Measurements from ENCODE around the gene ISG20L2. TPM values are rescaled to one million over a fixed set of nuclear protein-coding genes. Genes with fewer than 3 reads are reported as not detected.

ISG20L2 gene
- total RNA-seq, 5 donors from 2014 or later (not counting 1 experiment from before 2014, with no cell fraction given), result 35.3 to 63.7 (median 44.3) TPM

GRCh38 chr1:156772728-156773497 is 44.3 kb upstream of the ISG20L2 start:
- H3K27ac ChIP-seq (ENCODE audit: low read length), result no peak overlapping the region
- DNase-seq, result no peak
- Mint-ChIP-seq H3K27me3 (no peaks in the 10 kb centered on the region), H3K4me1 (peaks cover 71 to 79% (median 73%) of the 10 kb centered on the region in 3 donors), H3K9me3 (no peaks in the 10 kb centered on the region), H3K36me3 (peaks cover 41% of the 10 kb centered on the region), H3K27ac (peak overlapping the region in 1 of 2 donors; percentile 65), H3K4me3 (no peak overlapping the region)
- ChIA-PET CTCF (interaction anchor here in 1 of 2 donors (1.1 kb wide), 1 partner anchor 46 kb away, joined by 3 read pairs; no protein-coding TSS in a partner anchor), POLR2A (interaction anchor here (0.9 to 1.1 kb wide), 2 partner anchors 9 to 28 kb away, joined by 4 to 6 read pairs; no protein-coding TSS in a partner anchor)
- ATAC-seq (replicated peaks in 1 of 4), result no peak
- WGBS (ENCODE audit: insufficient coverage), result 81% methylated on average over 7 of the region's 9 CpGs
- H3K9me3 ChIP-seq, result no peaks in the 10 kb centered on the region
- peaks cover 15 to 20% of the 10 kb centered on the region in 2 donors for H3K36me3 ChIP-seq (ENCODE audit: control insufficient read depth in 2 of 2, extremely low read depth in 1 of 2, insufficient read depth in 1 of 2, low read length in 1 of 2)
- H3K4me3 ChIP-seq (ENCODE audit: control insufficient read depth in 1 of 2, extremely low read depth in 1 of 2, low read length in 1 of 2), result no peak overlapping the region
- H3K4me1 ChIP-seq (ENCODE audit: control insufficient read depth in 1 of 2, extremely low read depth in 1 of 2, insufficient read depth in 2 of 2, low read length in 2 of 2), result peaks cover 30 to 39% of the 10 kb centered on the region in 2 experiments
- H3K27me3 ChIP-seq (replicated peaks in 1 of 2; ENCODE audit: control insufficient read depth in 2 of 2, extremely low read depth in 1 of 2, insufficient read depth in 2 of 2, low read length in 1 of 2), result no peaks in the 10 kb centered on the region

DNA sequence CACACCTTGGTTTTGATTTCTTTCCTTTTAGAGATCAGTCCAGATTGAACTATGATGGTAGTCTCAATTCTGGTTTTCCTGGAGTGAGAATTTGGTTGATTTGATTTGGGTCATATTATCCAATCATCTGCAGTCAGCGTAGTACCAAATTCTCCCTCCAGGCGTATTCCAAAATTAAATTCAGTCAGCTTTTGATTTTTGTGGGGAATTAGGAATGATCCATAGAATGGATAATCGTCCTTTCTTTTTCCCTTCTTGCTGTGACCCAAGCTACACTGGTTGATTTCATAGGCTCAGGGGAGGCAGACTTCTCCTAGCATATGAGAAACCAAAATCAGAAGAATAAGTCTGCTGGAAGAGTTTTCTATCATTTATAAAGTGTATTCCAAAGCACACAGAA is 43.7 kb upstream of the ISG20L2 start:
- Mint-ChIP-seq H3K9me3 (no peaks in the 10 kb centered on the region), H3K27ac (no peak overlapping the region), H3K27me3 (no peaks in the 10 kb centered on the region), H3K4me3 (no peak overlapping the region), H3K36me3 (peaks cover 38% of the 10 kb centered on the region), H3K4me1 (peaks cover 64 to 74% (median 67%) of the 10 kb centered on the region in 3 donors)
- no peaks in the 10 kb centered on the region for H3K27me3 ChIP-seq (replicated peaks in 1 of 2; ENCODE audit: control insufficient read depth in 2 of 2, extremely low read depth in 1 of 2, insufficient read depth in 2 of 2, low read length in 1 of 2)
- ChIA-PET POLR2A (interaction anchor here (0.9 to 1.1 kb wide), 3 partner anchors 9 to 29 kb away, joined by 4 to 6 read pairs (median 6); no protein-coding TSS in a partner anchor), CTCF (interaction anchor here in 1 of 2 donors (1.1 kb wide), 1 partner anchor 45 kb away, joined by 3 read pairs; no protein-coding TSS in a partner anchor)
- H3K4me3 ChIP-seq (ENCODE audit: control insufficient read depth in 1 of 2, extremely low read depth in 1 of 2, low read length in 1 of 2), result no peak overlapping the region
- no CpG with 5 or more reads among the region's 3 CpGs for WGBS (ENCODE audit: insufficient coverage)
- ATAC-seq (replicated peaks in 1 of 4) (no peak), DNase-seq (no peak)
- H3K36me3 ChIP-seq (ENCODE audit: control insufficient read depth in 2 of 2, extremely low read depth in 1 of 2, insufficient read depth in 1 of 2, low read length in 1 of 2), result peaks cover 15 to 20% of the 10 kb centered on the region in 2 donors
- no peak overlapping the region for H3K27ac ChIP-seq (ENCODE audit: low read length)
- H3K4me1 ChIP-seq (ENCODE audit: control insufficient read depth in 1 of 2, extremely low read depth in 1 of 2, insufficient read depth in 2 of 2, low read length in 2 of 2), result peaks cover 23 to 40% of the 10 kb centered on the region in 2 experiments
- H3K9me3 ChIP-seq, result no peaks in the 10 kb centered on the region

- DNase-seq (no peak), ATAC-seq (replicated peaks in 1 of 4) (no peak)
- Histone ChIP-seq H3K36me3 (ENCODE audit: control insufficient read depth in 2 of 2, extremely low read depth in 1 of 2, insufficient read depth in 1 of 2, low read length in 1 of 2) (peaks cover 15 to 20% of the 10 kb centered on the region in 2 donors), H3K27me3 (replicated peaks in 1 of 2; ENCODE audit: control insufficient read depth in 2 of 2, extremely low read depth in 1 of 2, insufficient read depth in 2 of 2, low read length in 1 of 2) (no peaks in the 10 kb centered on the region), H3K4me1 (ENCODE audit: control insufficient read depth in 1 of 2, extremely low read depth in 1 of 2, insufficient read depth in 2 of 2, low read length in 2 of 2) (peaks cover 19 to 42% of the 10 kb centered on the region in 2 experiments), H3K9me3 (no peaks in the 10 kb centered on the region), H3K27ac (ENCODE audit: low read length) (peak overlapping the region; percentile 97), H3K4me3 (ENCODE audit: control insufficient read depth in 1 of 2, extremely low read depth in 1 of 2, low read length in 1 of 2) (peak overlapping the region; percentile 93 to 96)
- POLR2A ChIA-PET, result no interaction called here
- H3K27me3 Mint-ChIP-seq, result no peaks in the 10 kb centered on the region
- CTCF ChIA-PET, result interaction anchor here in 1 of 2 donors (1.0 to 1.3 kb wide), 4 partner anchors 21 to 45 kb away, joined by 3 to 7 read pairs (median 4); partner anchors contain the start of genes ISG20L2 and METTL25B
- H3K9me3 Mint-ChIP-seq, result no peaks in the 10 kb centered on the region
- peaks cover 29% of the 10 kb centered on the region for H3K36me3 Mint-ChIP-seq
- 30% methylated on average over 5 of the region's 8 CpGs for WGBS (ENCODE audit: insufficient coverage)
- no peak overlapping the region for H3K27ac Mint-ChIP-seq
- H3K4me1 Mint-ChIP-seq, result peaks cover 48 to 56% (median 54%) of the 10 kb centered on the region in 3 donors
- H3K4me3 Mint-ChIP-seq, result no peak overlapping the region
Measured at GRCh38 chr1:156768610-156769295, 40.2 kb upstream of the ISG20L2 start.

DNA sequence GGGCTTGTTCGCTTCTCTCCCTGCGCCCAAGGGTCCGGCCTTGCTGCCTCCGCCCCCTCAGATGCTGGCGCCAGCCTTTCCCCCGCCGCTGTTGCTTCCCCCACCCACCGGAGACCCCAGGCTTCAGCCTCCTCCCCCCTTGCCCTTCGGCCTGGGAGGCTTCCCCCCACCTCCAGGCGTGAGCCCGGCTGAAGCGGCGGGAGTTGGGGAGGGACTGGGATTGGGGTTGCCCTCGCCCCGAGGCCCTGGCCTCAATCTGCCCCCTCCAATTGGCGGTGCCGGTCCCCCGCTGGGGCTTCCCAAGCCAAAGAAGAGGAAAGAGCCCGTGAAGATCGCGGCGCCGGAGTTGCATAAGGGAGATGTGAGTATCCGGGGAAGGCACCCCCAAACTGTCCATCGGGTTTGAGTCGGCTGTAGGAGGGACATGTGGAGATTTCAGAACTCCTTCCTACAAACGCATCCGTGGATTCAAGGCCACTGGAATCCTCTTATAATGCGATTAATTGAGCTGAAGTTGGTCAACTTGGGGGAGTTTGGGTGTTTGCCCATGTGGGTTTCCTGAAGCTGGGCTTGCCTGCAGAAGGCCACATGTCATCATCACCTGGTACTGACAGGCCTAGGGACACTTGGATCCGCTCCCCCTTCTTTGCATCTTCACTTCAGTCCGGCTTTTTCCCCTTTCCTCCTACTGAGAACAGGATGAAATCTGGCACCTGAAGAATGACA is 39.5 kb upstream of the ISG20L2 start:
- Histone ChIP-seq H3K27ac (ENCODE audit: low read length) (peak overlapping the region; percentile 97), H3K27me3 (replicated peaks in 1 of 2; ENCODE audit: control insufficient read depth in 2 of 2, extremely low read depth in 1 of 2, insufficient read depth in 2 of 2, low read length in 1 of 2) (no peaks in the 10 kb centered on the region), H3K4me1 (ENCODE audit: control insufficient read depth in 1 of 2, extremely low read depth in 1 of 2, insufficient read depth in 2 of 2, low read length in 2 of 2) (peaks cover 19 to 41% of the 10 kb centered on the region in 2 experiments), H3K36me3 (ENCODE audit: control insufficient read depth in 2 of 2, extremely low read depth in 1 of 2, insufficient read depth in 1 of 2, low read length in 1 of 2) (peaks cover 15 to 16% of the 10 kb centered on the region in 2 donors), H3K9me3 (no peaks in the 10 kb centered on the region), H3K4me3 (ENCODE audit: control insufficient read depth in 1 of 2, extremely low read depth in 1 of 2, low read length in 1 of 2) (peak overlapping the region; percentile 93 to 96)
- Mint-ChIP-seq H3K4me1 (peaks cover 41 to 49% (median 47%) of the 10 kb centered on the region in 3 donors), H3K36me3 (peaks cover 22% of the 10 kb centered on the region), H3K9me3 (no peaks in the 10 kb centered on the region), H3K27ac (no peak overlapping the region), H3K27me3 (no peaks in the 10 kb centered on the region), H3K4me3 (no peak overlapping the region)
- POLR2A ChIA-PET, result interaction anchor here in 1 of 2 donors (0.7 to 1.4 kb wide), 4 partner anchors 27 to 650 kb away, joined by 3 to 10 read pairs (median 5); partner anchors contain the start of genes ISG20L2, METTL25B and MRPL24
- CTCF ChIA-PET, result interaction anchor here in 1 of 2 donors (0.6 to 2.3 kb wide), 8 partner anchors 10 to 46 kb away, joined by 3 to 16 read pairs (median 7); partner anchors contain the start of genes HDGF, ISG20L2, METTL25B and MRPL24
- WGBS (ENCODE audit: insufficient coverage), result 0% methylated on average over 2 of the region's 31 CpGs
- ATAC-seq (replicated peaks in 1 of 4) (peak; percentile 1 to 4 (median 3)), DNase-seq (peak in 12 of 35 experiments; percentile 7 to 66 (median 25))

- CTCF ChIA-PET, result interaction anchor here in 1 of 2 donors (0.6 to 2.3 kb wide), 6 partner anchors 9 to 41 kb away, joined by 3 to 16 read pairs (median 8); partner anchors contain the start of genes HDGF, ISG20L2, METTL25B and MRPL24
- no peak within 1 kb of the TSS for H3K4me3 Mint-ChIP-seq
- DNase-seq (peak; percentile 92 to 100 (median 99)), ATAC-seq (replicated peaks in 1 of 4) (peak; percentile 92 to 94 (median 93))
- under 1% methylated on average over 40 of the region's 50 CpGs for WGBS (ENCODE audit: insufficient coverage)
- Histone ChIP-seq H3K27me3 (replicated peaks in 1 of 2; ENCODE audit: control insufficient read depth in 2 of 2, extremely low read depth in 1 of 2, insufficient read depth in 2 of 2, low read length in 1 of 2) (no peaks in the 10 kb centered on the region), H3K27ac (ENCODE audit: low read length) (peak within 1 kb of the TSS; percentile 97), H3K9me3 (no peaks in the 10 kb centered on the region), H3K4me3 (ENCODE audit: control insufficient read depth in 1 of 2, extremely low read depth in 1 of 2, low read length in 1 of 2) (peak within 1 kb of the TSS; percentile 93 to 96), H3K36me3 (ENCODE audit: control insufficient read depth in 2 of 2, extremely low read depth in 1 of 2, insufficient read depth in 1 of 2, low read length in 1 of 2) (peaks cover 9 to 13% of the 10 kb centered on the region in 2 donors), H3K4me1 (ENCODE audit: control insufficient read depth in 1 of 2, extremely low read depth in 1 of 2, insufficient read depth in 2 of 2, low read length in 2 of 2) (peaks cover 19 to 36% of the 10 kb centered on the region in 2 experiments)
- H3K27ac Mint-ChIP-seq, result no peak within 1 kb of the TSS
- H3K27me3 Mint-ChIP-seq, result no peaks in the 10 kb centered on the region
- H3K36me3 Mint-ChIP-seq, result peaks cover 17% of the 10 kb centered on the region
- peaks cover 34 to 41% (median 39%) of the 10 kb centered on the region in 3 donors for H3K4me1 Mint-ChIP-seq
- no peaks in the 10 kb centered on the region for H3K9me3 Mint-ChIP-seq
- POLR2A ChIA-PET, result interaction anchor here in 1 of 2 donors (0.7 to 1.4 kb wide), 4 partner anchors 27 to 649 kb away, joined by 3 to 10 read pairs (median 5); partner anchors contain the start of genes ISG20L2, METTL25B and MRPL24
Measured at GRCh38 chr1:156767101-156767878, 38.7 kb upstream of the ISG20L2 start, which contains the start of gene PRCC. Gene PRCC (plus strand): TSS chr1:156767535. CDS start chr1:156767772, 237 bp downstream.

Measured in T-cell (primary cell).